ENCODE data around the gene SOX12.
A peak's percentile ranks its signal among the peaks of the same experiment; 100 is the strongest.

Gene SOX12

DNA sequence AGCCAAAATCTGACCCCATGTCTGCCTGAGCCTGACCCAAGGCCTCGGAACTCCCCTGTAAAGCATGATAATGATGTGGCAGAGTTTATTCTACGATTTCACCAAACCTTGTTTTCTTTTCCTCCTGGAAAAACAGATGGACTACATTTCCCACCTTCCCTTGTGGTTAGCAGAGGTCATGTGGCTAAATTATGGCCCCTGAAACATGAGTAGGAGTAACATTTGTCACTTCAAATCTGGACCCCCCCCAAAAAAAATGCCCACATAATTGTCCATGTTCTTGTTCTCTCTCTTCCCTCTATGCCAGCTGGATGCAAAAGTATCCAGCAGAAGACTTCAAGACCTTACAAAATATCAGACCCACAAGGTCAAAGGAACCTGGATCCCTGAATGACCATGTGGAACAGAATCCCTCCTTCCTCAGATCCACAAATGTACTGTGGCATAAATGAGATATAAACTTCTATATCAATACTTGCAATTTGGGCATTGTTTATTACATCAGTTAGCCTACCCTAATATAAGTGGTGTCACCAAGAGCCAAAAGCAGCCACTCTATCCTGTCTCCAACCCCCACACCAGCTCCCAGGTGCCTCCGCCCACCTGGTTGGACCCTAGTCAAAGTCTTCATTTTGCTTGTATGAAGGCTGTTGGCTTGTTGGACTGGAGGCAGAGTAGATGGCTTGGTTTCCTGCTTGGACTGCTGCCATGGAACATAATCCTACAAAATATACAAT is 36.2 kb upstream of the SOX12 start:
- H4K20me1 ChIP-seq = no peaks in the 10 kb centered on the region
- peak overlapping the region; percentile 94 for H3K4me2 ChIP-seq
- no peak overlapping the region for H3K27ac ChIP-seq
- peaks cover 36% of the 10 kb centered on the region for H3K4me1 ChIP-seq
- peak overlapping the region; percentile 92 for H3K4me3 ChIP-seq
- no peaks in the 10 kb centered on the region for H3K9me3 ChIP-seq
- H3K9ac ChIP-seq = peak overlapping the region; percentile 94; the same call in 1 of the 2 replicates
- no peaks in the 10 kb centered on the region for H3K27me3 ChIP-seq
- peaks cover 21% of the 10 kb centered on the region for H3K36me3 ChIP-seq
- TF ChIP-seq Cebpa-rat (IDR thresholded peaks at IDR 0.05) = no peak

DNA sequence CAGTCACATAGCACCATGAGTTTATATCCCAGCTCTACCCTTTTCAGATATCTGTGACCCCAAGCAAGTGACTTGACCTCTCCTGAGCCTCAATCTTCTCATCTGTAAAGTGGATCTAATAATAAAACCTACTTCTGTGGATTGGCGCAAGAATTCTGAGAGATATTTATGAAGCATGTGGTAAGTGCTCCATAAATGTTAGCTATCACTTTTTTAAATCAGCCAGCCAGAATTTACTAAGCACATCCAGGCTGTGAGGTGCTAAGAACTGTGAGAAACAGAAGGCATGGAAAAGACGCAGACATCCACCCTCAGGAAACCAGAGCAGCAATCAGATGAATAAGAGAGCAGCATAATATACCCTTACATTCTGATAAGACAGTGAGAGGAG is 35.7 kb upstream of the SOX12 start:
- Histone ChIP-seq H4K20me1 (no peaks in the 10 kb centered on the region), H3K4me2 (peak overlapping the region; percentile 94), H3K36me3 (peaks cover 16% of the 10 kb centered on the region), H3K4me1 (peaks cover 36% of the 10 kb centered on the region), H3K27ac (peak overlapping the region; percentile 89), H3K27me3 (no peaks in the 10 kb centered on the region), H3K4me3 (peak overlapping the region; percentile 92), H3K9ac (peak overlapping the region; percentile 94), H3K9me3 (no peaks in the 10 kb centered on the region)
- TF ChIP-seq Cebpa-rat (IDR thresholded peaks at IDR 0.05) = no peak

DNA sequence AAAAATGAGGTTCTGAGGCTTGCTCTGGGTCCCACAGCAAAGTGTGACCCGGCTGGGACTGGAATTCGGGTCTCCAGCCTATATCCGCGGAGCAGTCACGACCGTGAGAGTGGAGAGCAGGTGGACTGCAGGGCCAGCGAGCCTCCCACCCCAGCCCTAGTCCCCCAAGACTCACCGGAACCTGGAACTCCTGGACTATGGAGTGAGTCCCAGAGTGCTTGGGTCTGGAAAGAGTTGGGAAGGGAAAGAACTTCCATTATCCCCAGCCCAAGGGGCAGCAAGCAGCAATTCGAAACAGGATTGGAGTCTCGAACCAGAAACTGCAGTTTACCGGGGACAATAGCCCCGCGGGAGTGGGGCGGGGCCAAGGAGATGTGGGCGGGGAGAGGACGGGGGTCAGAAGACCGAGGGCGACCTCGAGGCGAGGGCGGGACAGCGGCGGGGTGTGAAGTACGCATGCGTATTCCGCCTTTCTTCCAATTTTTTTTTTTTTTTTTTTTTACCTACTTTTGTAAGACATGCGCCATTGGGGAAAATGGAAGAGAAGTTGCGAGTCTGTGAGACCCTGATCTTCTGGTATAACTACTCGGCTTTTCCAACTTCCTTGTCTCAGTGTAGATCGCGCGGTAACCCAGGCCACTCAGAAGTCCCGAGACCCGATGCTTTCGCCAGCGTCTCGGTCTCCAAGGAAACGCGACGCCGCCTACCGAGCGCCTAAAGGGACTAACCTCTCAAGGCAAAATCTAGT is 35.1 kb upstream of the SOX12 start, which contains the start of gene C20orf96:
C20orf96 (minus strand) TSS at position 667 of the 748 bp plus-strand sequence; CDS start at position 527, 140 bp downstream.
- Histone ChIP-seq H3K4me3 (peak within 1 kb of the TSS; percentile 92), H3K27me3 (no peaks in the 10 kb centered on the region), H3K36me3 (0 out of 2 replicates have a peak, but pooled peaks cover 11% of the 10 kb centered on the region), H3K4me1 (peaks cover 36% of the 10 kb centered on the region), H4K20me1 (no peaks in the 10 kb centered on the region), H3K27ac (peak within 1 kb of the TSS; percentile 89), H3K9ac (peak within 1 kb of the TSS; percentile 94), H3K9me3 (no peaks in the 10 kb centered on the region), H3K4me2 (peak within 1 kb of the TSS; percentile 94)
- no peak for TF ChIP-seq Cebpa-rat (IDR thresholded peaks at IDR 0.05)

DNA sequence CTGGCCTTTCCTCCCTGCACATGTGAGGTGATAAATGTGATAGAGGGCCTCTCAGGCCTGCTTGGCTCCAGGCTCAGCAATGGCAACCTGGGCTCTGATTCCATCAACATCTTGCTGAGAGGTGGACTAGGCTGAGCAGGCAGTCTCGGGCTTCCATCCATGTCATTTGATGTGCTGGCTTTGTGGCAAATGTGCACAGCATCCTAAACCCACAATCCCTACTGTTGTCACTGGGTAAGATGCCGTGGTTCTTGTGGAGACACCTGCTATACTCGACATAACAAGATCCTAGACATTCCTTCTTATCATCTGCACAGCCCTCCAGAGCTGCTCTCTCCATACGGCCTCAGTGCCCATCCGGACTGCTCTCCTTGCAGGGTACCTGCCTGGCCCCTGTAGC is 30.8 kb upstream of the SOX12 start:
- Histone ChIP-seq H3K9ac (no peak overlapping the region), H3K4me3 (no peak overlapping the region), H3K9me3 (no peaks in the 10 kb centered on the region), H3K27me3 (no peaks in the 10 kb centered on the region), H3K36me3 (peaks cover 5% of the 10 kb centered on the region; the same call in 1 of the 2 replicates), H3K4me2 (no peak overlapping the region), H4K20me1 (peaks cover 14% of the 10 kb centered on the region), H3K4me1 (peaks cover 39% of the 10 kb centered on the region), H3K27ac (no peak overlapping the region)
- TF ChIP-seq Cebpa-rat (IDR thresholded peaks at IDR 0.05) = no peak

DNA sequence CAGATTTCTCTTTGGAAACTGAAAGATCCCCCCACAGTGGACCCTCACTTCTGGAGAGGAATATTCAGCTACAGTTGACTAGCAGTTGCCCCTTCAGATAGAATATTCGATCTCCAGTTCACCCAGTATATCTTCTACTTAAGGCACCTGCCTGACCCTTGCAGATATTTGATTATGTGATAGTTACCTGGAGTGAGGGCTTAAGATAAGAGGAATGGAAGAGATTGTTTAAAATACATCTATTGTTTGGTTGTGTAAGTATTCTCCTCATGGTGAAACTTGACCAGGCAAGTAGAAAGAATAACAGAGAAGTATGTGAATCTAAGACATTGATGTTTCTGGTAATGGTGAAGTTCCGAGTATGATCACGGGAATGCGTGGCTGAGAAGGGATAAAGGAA is 29.5 kb upstream of the SOX12 start:
- Histone ChIP-seq H3K4me2 (no peak overlapping the region), H3K4me1 (peaks cover 47% of the 10 kb centered on the region), H3K36me3 (peaks cover 17% of the 10 kb centered on the region; the same call in 1 of the 2 replicates), H3K27ac (no peak overlapping the region), H3K9me3 (no peaks in the 10 kb centered on the region), H3K27me3 (no peaks in the 10 kb centered on the region), H3K4me3 (no peak overlapping the region), H3K9ac (no peak overlapping the region), H4K20me1 (peaks cover 26% of the 10 kb centered on the region)
- no peak for TF ChIP-seq Cebpa-rat (IDR thresholded peaks at IDR 0.05)

DNA sequence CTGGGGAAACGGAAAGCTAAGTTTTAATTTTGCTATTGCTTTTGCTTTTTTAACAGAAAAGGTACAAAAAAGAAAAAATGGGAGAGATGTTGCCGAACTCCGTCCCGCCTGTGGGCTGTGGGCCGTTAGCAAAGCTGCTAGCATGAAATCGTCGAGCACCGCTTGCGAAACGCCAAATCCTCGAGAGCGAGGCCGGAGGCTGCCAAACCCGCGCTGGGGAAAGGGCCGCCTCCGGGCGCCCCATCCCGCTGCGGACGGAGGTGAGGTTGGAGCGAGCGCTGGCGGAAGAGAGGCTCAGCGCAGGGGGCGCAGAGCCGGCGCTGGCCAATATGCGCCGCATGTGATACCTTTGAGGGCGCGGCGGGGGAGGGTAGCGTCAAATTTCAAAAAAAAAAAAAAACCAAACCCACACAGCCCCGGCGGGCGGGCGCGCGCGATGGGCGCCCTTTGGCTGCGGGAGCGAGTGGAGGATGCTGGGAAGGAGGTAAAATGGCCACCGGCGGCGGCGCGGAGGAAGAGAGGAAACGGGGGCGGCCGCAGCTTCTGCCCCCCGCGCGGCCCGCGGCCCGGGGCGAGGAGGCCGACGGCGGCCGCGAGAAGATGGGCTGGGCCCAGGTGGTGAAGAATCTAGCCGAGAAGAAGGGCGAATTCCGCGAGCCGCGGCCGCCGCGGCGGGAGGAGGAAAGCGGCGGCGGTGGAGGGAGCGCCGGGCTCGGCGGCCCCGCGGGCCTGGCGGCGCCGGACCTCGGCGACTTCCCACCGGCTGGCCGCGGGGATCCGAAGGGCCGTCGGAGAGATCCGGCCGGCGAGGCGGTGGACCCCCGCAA is 28.0 kb upstream of the SOX12 start, which contains the start of gene ZCCHC3:
ZCCHC3 (plus strand) TSS at position 473 of the 827 bp plus-strand sequence; CDS start at position 490, 17 bp downstream.
- H3K9me3 ChIP-seq = no peaks in the 10 kb centered on the region
- peak; percentile 98 for TF ChIP-seq Cebpa-rat (IDR thresholded peaks at IDR 0.05)
- H3K4me1 ChIP-seq = peaks cover 47% of the 10 kb centered on the region
- H4K20me1 ChIP-seq = peaks cover 35% of the 10 kb centered on the region
- H3K9ac ChIP-seq = peak within 1 kb of the TSS; percentile 100
- H3K36me3 ChIP-seq = peaks cover 30% of the 10 kb centered on the region
- peak within 1 kb of the TSS; percentile 100 for H3K27ac ChIP-seq
- H3K4me2 ChIP-seq = peak within 1 kb of the TSS; percentile 87
- H3K4me3 ChIP-seq = peak within 1 kb of the TSS; percentile 99
- H3K27me3 ChIP-seq = no peaks in the 10 kb centered on the region

DNA sequence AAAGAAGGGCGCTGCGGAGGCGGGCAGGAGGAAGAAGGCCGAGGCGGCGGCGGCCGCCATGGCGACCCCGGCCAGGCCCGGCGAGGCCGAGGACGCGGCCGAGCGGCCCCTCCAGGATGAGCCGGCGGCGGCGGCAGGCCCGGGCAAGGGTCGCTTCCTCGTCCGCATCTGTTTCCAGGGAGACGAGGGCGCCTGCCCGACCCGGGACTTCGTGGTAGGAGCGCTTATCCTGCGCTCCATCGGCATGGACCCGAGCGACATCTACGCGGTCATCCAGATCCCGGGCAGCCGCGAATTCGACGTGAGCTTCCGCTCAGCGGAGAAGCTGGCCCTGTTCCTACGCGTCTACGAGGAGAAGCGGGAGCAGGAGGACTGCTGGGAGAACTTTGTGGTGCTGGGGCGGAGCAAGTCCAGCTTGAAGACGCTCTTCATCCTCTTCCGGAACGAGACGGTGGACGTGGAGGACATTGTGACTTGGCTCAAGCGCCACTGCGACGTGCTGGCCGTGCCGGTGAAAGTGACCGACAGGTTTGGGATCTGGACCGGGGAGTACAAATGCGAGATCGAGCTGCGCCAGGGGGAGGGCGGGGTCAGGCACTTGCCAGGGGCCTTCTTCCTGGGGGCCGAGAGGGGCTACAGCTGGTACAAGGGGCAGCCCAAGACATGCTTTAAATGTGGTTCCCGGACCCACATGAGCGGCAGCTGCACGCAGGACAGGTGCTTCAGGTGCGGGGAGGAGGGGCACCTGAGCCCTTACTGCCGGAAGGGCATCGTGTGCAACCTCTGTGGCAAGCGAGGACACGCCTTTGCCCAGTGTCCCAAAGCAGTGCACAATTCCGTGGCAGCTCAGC is 27.2 kb upstream of the SOX12 start:
- no peaks in the 10 kb centered on the region for H3K27me3 ChIP-seq
- peak overlapping the region; percentile 99 for H3K4me3 ChIP-seq
- H3K4me2 ChIP-seq = peak overlapping the region; percentile 87
- H3K36me3 ChIP-seq = peaks cover 37% of the 10 kb centered on the region
- no peaks in the 10 kb centered on the region for H3K9me3 ChIP-seq
- H3K4me1 ChIP-seq = peaks cover 54% of the 10 kb centered on the region
- peaks cover 35% of the 10 kb centered on the region for H4K20me1 ChIP-seq
- H3K27ac ChIP-seq = peak overlapping the region; percentile 100
- TF ChIP-seq Cebpa-rat (IDR thresholded peaks at IDR 0.05) = no peak
- H3K9ac ChIP-seq = peak overlapping the region; percentile 100

DNA sequence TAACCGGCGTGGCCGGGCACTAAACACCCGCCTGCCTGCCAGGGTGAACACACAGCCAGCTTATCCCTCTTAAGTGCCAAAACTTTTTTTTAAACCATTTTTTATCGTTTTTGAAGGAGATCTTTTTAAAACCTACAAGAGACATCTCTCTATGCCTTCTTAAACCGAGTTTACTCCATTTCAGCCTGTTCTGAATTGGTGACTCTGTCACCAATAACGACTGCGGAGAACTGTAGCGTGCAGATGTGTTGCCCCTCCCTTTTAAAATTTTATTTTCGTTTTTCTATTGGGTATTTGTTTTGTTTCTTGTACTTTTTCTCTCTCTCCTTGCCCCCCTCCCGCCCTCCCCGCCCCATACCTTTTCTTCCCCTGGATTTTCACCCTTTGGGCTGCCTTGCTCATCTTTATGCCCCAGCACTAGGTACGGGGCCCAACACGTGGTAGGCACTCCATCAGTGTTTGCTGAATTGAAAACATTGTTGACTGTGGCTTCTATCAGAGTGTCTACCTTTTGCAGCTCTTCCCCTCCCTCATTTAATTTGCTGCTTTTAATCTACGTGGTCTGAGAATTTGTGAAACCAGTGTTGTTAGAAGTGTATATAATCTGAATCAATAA is 26.5 kb upstream of the SOX12 start:
- no peaks in the 10 kb centered on the region for H3K9me3 ChIP-seq
- peaks cover 35% of the 10 kb centered on the region for H4K20me1 ChIP-seq
- TF ChIP-seq Cebpa-rat (IDR thresholded peaks at IDR 0.05) = no peak
- no peaks in the 10 kb centered on the region for H3K27me3 ChIP-seq
- H3K9ac ChIP-seq = peak overlapping the region; percentile 100
- peaks cover 37% of the 10 kb centered on the region for H3K36me3 ChIP-seq
- H3K4me3 ChIP-seq = peak overlapping the region; percentile 99
- peaks cover 59% of the 10 kb centered on the region for H3K4me1 ChIP-seq
- H3K27ac ChIP-seq = peak overlapping the region; percentile 100
- H3K4me2 ChIP-seq = peak overlapping the region; percentile 87
